Activated CD8-positive, alpha-beta T cell treated with anti-CD3 and anti-CD28 coated beads, Interleukin-2, amount 10 ng/mL, durations not matched to agents 7 days and 5 days (primary cell): ENCODE data around the gene EDNRA. TPM values are rescaled to one million over a fixed set of nuclear protein-coding genes. Genes with fewer than 3 reads are reported as not detected.

ENCODE experiments used
- ATAC-seq: fragments of 150-1000 bp; cut with Tn5 transposase; one replicate; pipeline ENCODE4 v1.10.0; 2021; ENCODE audit warnings: moderate library complexity
- CTCF ChIA-PET: fragments of 350-600 bp; sonication (Branson Sonifier 250); formaldehyde crosslinking; loops from one replicate; lab custom pipeline; 2021; ENCODE audit warnings: antibody characterized with exemption; lab: Charles Lee
- POLR2A ChIA-PET: fragments of 350-600 bp; sonication (Branson Sonifier 250); formaldehyde crosslinking; loops from one replicate; lab custom pipeline; 2021; ENCODE audit warnings: antibody characterized with exemption; lab: Charles Lee
- DNase-seq: peaks from one replicate; pipeline ENCODE4 v3.0.0-alpha.2; 2020
- H3K27ac Mint-ChIP-seq: one replicate; pipeline ENCODE4 v1.8.0; 2021; ENCODE audit warnings: mild to moderate bottlenecking, mixed read lengths
- H3K27me3 Mint-ChIP-seq: one replicate; pipeline ENCODE4 v1.8.0; 2021; ENCODE audit warnings: low read depth, mixed read lengths
- H3K36me3 Mint-ChIP-seq: one replicate; pipeline ENCODE4 v1.8.0; 2021; ENCODE audit warnings: low read depth, mixed read lengths
- H3K4me1 Mint-ChIP-seq: one replicate; pipeline ENCODE4 v1.8.0; 2021; ENCODE audit warnings: low read depth, mixed read lengths
- H3K4me3 Mint-ChIP-seq: one replicate; pipeline ENCODE4 v1.8.0; 2021; ENCODE audit warnings: mild to moderate bottlenecking, mixed read lengths
- H3K9me3 Mint-ChIP-seq: one replicate; pipeline ENCODE4 v1.8.0; 2022; ENCODE audit warnings: mixed read lengths; ENCODE audit not compliant: insufficient read depth
- total RNA-seq, 2 experiments: library from RNA; stranded (reverse); gene quantifications; one replicate each; pipeline ENCODE4 v1.2.3, GENCODE V29; 2021

EDNRA gene
- total RNA-seq, 2 experiments from 2014 or later: not detected

DNA sequence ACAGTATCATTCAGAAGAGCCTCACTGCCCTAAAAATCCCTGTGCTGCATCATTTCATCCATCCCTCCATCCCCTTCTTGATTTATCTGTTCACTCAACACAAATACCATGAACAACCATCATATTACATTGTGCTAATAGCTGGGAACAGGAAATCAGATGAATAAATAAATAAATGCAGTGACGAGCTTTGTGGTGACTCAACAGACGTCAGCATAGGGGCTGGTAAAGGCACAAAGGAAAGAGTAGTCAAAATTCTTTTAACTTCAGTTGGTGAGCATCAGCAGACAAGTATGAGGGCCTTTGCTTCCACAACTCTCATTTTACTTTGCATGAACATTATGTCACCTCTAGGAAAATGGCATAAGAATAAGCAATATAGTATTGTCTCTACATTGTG lies 65.5 kb downstream of the EDNRA start:
- ATAC-seq: no peak
- DNase-seq: no peak
- POLR2A ChIA-PET: no interaction called here
- Mint-ChIP-seq H3K27me3 (no peaks in the 10 kb centered on the region), H3K27ac (no peak overlapping the region), H3K4me1 (peaks cover 2% of the 10 kb centered on the region), H3K4me3 (no peak overlapping the region), H3K36me3 (no peaks in the 10 kb centered on the region), H3K9me3 (no peaks in the 10 kb centered on the region)
- CTCF ChIA-PET: interaction anchor here (1.8 kb wide), 1 partner anchor 321 kb away, joined by 5 read pairs; no protein-coding TSS in a partner anchor

DNA sequence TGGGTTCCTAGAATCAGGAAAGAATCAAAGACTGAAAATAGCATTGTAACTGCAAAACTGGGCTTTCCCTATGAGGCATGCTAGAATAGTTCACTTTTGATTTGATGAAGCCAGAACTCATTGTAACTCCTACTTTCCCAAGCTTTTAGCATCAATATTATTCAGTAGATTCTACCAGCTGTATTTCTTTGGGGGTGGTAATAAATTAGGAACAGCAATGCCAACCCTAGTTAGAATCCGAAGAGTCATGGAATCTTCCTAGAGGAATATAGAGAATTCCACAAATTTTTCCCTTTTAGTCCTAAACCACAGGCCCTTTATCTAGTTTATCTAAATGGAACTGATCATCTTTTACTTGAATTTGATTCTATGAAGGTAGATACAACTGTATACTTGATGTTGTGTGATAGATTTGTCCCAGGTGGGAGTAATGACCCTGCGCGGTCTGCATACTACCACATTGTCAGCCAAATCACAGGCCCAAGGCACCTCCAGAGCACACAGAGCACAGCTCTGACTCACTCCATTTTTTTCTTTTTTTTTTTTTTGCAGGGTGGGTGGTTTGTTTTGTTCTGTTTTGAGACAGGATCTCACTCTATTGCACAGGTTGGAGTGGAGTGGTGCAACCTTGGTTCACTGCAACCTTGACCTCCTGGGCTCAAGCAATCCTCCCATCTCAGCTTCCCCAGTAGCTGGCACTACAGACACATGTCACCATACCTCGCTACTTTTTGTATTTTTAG lies 66.6 kb downstream of the EDNRA start:
- peaks cover 4% of the 10 kb centered on the region for H3K27me3 Mint-ChIP-seq
- CTCF ChIA-PET: interaction anchor here (1.0 to 1.8 kb wide), 2 partner anchors 29 to 320 kb away, joined by 3 to 5 read pairs; no protein-coding TSS in a partner anchor
- no peaks in the 10 kb centered on the region for H3K9me3 Mint-ChIP-seq
- DNase-seq (no peak), ATAC-seq (no peak)
- peaks cover 2% of the 10 kb centered on the region for H3K4me1 Mint-ChIP-seq
- no peaks in the 10 kb centered on the region for H3K36me3 Mint-ChIP-seq
- no peak overlapping the region for H3K27ac Mint-ChIP-seq
- POLR2A ChIA-PET: no interaction called here
- H3K4me3 Mint-ChIP-seq: no peak overlapping the region

DNA sequence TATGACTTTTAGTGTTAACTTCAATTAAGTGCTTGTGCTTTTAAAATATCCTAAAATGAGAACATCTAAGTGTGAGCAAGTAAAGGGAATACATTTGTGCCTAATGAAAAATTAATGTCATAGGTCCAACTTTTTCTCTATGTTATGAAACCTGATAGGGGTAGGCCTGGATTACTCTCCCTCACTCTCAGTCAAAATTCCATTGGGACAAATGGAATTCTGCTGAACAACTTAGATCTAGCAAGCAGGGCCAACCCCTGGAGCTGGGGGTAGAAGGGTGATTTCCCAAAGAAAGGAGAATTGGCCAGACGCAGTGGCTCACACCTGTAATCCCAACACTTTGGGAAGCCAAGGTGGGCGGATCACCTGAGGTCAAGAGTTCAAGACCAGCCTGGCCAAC lies 67.4 kb downstream of the EDNRA start:
- ChIA-PET CTCF (interaction anchor here (1.0 to 1.8 kb wide), 2 partner anchors 29 to 319 kb away, joined by 3 to 5 read pairs; no protein-coding TSS in a partner anchor), POLR2A (no interaction called here)
- Mint-ChIP-seq H3K4me3 (no peak overlapping the region), H3K27ac (no peak overlapping the region), H3K9me3 (no peaks in the 10 kb centered on the region), H3K27me3 (peaks cover 4% of the 10 kb centered on the region), H3K4me1 (peaks cover 2% of the 10 kb centered on the region), H3K36me3 (no peaks in the 10 kb centered on the region)
- ATAC-seq (no peak), DNase-seq (no peak)

DNA sequence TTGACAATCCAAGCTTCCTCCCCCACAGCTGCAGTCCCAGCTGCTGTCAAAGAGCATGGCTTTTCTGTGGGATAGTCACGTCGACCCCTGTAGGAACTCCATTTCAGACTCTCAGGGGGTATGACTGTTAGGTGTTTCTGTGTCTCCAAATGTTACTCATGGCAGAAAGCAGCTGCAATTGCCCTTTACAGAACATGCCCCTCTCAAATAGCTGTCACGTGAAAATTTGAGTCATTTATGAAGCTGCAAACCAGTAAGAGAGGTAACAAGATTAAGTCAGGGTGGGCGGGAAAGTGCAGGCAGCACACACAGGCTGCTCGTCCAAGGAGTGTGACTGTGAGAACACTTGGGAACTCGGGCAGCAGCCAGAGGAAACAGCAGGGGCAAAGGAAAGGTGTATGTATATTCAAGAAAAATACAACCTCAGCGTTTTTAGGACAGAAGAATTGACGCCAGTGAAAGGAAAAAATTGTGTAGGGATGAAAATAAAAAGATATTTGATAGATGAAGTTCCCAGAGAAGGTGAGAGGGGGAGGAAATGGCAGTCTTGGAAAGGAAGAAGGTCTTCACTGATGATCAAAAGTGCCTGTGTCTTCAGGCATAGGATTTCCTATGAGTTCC lies 69.8 kb downstream of the EDNRA start:
- peaks cover 2% of the 10 kb centered on the region for H3K4me1 Mint-ChIP-seq
- no peak for ATAC-seq
- ChIA-PET POLR2A (no interaction called here), CTCF (interaction anchor here (1.0 kb wide), 1 partner anchor 983 kb away, joined by 3 read pairs; no protein-coding TSS in a partner anchor)
- H3K27me3 Mint-ChIP-seq: peaks cover 4% of the 10 kb centered on the region
- DNase-seq: no peak
- no peak overlapping the region for H3K4me3 Mint-ChIP-seq
- H3K9me3 Mint-ChIP-seq: no peaks in the 10 kb centered on the region
- no peaks in the 10 kb centered on the region for H3K36me3 Mint-ChIP-seq
- H3K27ac Mint-ChIP-seq: no peak overlapping the region

DNA sequence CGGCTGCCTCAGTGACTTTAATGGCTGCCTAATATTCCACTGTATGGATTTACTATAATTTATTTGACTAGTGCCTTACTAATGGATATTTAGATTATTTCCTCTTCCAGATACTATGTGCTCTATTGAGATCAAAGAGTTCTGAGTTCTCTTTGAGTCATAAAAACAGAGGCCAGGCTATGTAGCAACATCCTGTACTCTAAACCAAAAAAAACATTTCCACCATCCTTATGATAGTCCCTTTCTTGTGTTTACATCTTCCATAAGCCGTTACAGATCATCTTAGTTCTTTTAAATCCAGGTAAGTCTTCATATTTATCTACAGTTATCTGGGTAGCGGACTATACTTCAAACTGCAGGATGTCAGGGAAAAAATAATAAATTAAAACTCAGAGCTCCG lies 79.7 kb downstream of the EDNRA start:
- H3K4me1 Mint-ChIP-seq: no peaks in the 10 kb centered on the region

DNA sequence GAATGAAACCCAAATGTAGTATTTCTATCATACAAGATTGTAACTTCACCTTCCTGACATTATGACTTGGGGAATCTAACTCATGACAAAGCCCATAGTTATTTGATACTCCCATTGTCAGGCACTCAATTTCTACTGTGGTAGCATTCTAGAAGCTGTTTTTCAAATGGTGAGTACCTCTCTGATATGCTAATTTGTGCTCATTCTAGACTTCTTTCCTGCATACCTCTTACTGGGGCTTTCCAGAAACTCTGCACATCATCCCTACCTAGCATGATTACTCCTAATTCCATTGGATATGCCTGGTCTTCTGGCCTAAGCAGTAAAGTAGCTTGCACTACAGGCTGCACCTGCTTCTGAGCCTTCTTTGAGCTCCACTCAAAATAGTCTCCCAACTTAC lies 85.9 kb downstream of the EDNRA start:
- ChIA-PET POLR2A (no interaction called here), CTCF (no interaction called here)
- ATAC-seq (no peak), DNase-seq (no peak)
- no peak overlapping the region for H3K27ac Mint-ChIP-seq
- H3K27me3 Mint-ChIP-seq: peaks cover 15% of the 10 kb centered on the region
- no peaks in the 10 kb centered on the region for H3K9me3 Mint-ChIP-seq
- H3K4me1 Mint-ChIP-seq: no peaks in the 10 kb centered on the region
- H3K36me3 Mint-ChIP-seq: no peaks in the 10 kb centered on the region
- H3K4me3 Mint-ChIP-seq: no peak overlapping the region

More for the DNA sequence above, 79.7 kb downstream of the EDNRA start:
- no peak overlapping the region for H3K27ac Mint-ChIP-seq
- ATAC-seq (no peak), DNase-seq (no peak)
- POLR2A ChIA-PET: no interaction called here
- no peak overlapping the region for H3K4me3 Mint-ChIP-seq
- no peaks in the 10 kb centered on the region for H3K27me3 Mint-ChIP-seq
- no peaks in the 10 kb centered on the region for H3K9me3 Mint-ChIP-seq
- no peaks in the 10 kb centered on the region for H3K36me3 Mint-ChIP-seq
- CTCF ChIA-PET: no interaction called here

DNA sequence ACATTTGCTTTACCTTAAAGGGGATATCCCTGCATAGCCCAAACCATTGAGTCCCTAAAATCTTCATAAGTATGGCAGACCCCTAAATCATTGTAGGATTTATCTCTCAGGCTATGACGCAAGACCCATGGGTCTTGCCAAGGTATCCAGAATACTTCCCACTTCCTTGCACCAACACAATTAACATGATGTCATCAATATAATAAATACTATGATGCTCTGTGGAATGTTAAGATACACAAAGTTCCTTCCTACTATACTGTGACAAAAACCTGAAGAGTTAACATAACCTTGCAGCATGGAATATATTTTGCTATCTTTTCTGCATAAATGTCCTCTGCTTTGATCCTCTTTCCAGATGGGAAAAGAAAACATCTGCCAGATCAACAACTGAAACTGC lies 86.4 kb downstream of the EDNRA start:
- Mint-ChIP-seq H3K4me3 (no peak overlapping the region), H3K27me3 (peaks cover 15% of the 10 kb centered on the region), H3K36me3 (no peaks in the 10 kb centered on the region), H3K4me1 (no peaks in the 10 kb centered on the region), H3K27ac (no peak overlapping the region), H3K9me3 (no peaks in the 10 kb centered on the region)
- ChIA-PET CTCF (no interaction called here), POLR2A (no interaction called here)
- ATAC-seq (no peak), DNase-seq (no peak)

DNA sequence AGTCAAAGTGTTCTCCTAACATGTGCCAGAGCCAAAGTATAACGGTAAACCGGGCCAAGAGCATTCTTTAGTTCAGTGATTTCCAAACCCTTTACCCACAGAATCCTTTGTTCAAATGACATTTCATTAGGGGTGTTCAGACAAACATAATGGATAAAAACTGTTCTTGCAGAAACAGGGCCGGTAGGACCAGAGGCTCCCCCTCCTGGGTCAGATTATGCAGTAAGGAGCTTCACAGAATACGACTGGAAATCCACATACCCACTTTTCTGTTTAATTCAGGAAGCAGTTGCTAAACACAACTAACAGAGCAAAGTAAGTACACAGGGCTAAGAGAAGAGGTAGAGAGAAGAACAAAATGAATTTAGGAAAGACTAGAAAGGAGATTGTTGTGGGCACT lies 89.7 kb downstream of the EDNRA start:
- peaks cover 15% of the 10 kb centered on the region for H3K27me3 Mint-ChIP-seq
- no peaks in the 10 kb centered on the region for H3K9me3 Mint-ChIP-seq
- ChIA-PET CTCF (no interaction called here), POLR2A (no interaction called here)
- no peak overlapping the region for H3K27ac Mint-ChIP-seq
- no peak for DNase-seq
- H3K4me3 Mint-ChIP-seq: no peak overlapping the region
- ATAC-seq: no peak
- H3K36me3 Mint-ChIP-seq: no peaks in the 10 kb centered on the region
- peaks cover under 1% of the 10 kb centered on the region for H3K4me1 Mint-ChIP-seq

DNA sequence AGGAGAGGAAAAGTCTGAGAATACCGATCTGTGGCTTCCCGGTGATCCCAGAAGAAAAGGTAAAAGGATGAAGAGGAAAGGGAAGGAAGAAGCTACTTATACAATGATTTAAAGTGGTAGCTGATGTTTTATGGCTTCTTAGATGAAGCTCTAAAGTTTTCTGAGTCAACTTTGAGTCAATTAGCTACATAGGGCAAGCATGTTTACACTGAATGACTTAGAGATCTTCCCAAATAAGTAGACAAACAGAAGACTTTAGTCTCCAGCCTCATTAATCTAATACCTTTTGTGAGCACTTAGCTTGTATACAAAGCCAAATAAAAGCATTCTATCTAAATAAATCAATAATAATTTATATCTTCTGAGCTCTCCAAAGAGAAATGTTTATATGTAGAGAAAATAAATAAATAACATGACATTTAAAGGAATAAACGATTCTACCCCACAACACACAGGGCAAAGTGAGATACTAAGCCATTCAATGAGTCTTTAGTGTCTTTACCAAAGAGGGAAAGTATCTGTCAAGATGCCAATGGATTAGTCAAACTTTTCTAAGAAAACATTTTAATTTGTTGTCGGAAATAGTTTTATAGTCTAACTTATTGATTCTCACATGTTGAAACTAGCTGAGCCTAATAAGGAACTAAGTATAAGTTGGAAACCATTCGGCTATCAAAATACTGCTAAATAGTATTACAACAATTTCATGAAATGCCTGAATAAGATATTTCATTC lies 90.3 kb downstream of the EDNRA start:
- ChIA-PET POLR2A (no interaction called here), CTCF (no interaction called here)
- no peak overlapping the region for H3K4me3 Mint-ChIP-seq
- H3K36me3 Mint-ChIP-seq: no peaks in the 10 kb centered on the region
- DNase-seq (no peak), ATAC-seq (no peak)
- peaks cover 6% of the 10 kb centered on the region for H3K4me1 Mint-ChIP-seq
- H3K27ac Mint-ChIP-seq: no peak overlapping the region
- peaks cover 15% of the 10 kb centered on the region for H3K27me3 Mint-ChIP-seq
- no peaks in the 10 kb centered on the region for H3K9me3 Mint-ChIP-seq

DNA sequence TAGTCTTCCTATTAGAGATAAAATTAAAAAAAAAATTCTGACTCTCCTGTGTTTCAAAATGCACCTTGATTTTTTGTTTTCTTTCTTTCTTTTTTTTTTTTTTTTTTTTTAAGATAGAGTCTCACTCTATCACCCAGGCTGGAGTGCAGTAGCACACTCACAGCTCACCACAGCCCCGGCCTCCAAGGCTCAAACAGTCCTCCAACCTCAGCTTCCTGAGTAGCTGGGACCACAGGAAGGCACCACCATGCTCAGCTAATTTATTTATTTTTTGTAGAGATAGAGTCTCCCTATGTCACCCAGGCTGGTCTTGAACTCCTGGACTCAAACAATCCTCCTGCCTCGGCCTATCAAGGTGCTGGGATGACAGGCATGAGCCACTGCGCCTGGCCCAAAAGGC lies 95.2 kb downstream of the EDNRA start:
- ATAC-seq (peak; percentile 79), DNase-seq (peak; percentile 49)
- Mint-ChIP-seq H3K4me1 (peaks cover 10% of the 10 kb centered on the region), H3K36me3 (no peaks in the 10 kb centered on the region), H3K27ac (no peak overlapping the region), H3K27me3 (no peaks in the 10 kb centered on the region), H3K9me3 (no peaks in the 10 kb centered on the region), H3K4me3 (no peak overlapping the region)
- POLR2A ChIA-PET: no interaction called here
- CTCF ChIA-PET: no interaction called here

DNA sequence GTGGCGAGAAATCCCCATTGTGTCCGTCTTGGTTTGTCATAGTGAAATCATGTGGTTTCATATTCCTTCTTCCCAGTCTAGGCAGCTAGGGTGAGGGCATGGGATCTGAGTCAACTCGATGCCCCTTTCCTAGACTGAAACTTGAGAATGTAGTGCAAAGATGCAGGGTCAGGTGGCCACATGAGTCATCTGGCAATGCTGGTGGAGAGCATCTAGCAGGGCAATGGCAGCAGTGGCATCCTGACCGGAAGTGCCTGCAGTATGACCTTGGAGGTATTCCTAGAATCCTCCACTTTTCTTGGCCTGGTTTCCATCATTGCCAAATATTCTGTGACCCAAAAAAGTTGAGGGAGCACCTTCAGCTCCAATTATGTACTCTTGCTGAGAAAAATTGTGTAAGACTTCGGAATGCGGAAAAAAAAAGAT lies 97.2 kb downstream of the EDNRA start:
- peaks cover 10% of the 10 kb centered on the region for H3K4me1 Mint-ChIP-seq
- H3K27me3 Mint-ChIP-seq: no peaks in the 10 kb centered on the region
- no peaks in the 10 kb centered on the region for H3K9me3 Mint-ChIP-seq
- DNase-seq (no peak), ATAC-seq (no peak)
- CTCF ChIA-PET: no interaction called here
- H3K4me3 Mint-ChIP-seq: no peak overlapping the region
- POLR2A ChIA-PET: no interaction called here
- H3K27ac Mint-ChIP-seq: no peak overlapping the region
- no peaks in the 10 kb centered on the region for H3K36me3 Mint-ChIP-seq

DNA sequence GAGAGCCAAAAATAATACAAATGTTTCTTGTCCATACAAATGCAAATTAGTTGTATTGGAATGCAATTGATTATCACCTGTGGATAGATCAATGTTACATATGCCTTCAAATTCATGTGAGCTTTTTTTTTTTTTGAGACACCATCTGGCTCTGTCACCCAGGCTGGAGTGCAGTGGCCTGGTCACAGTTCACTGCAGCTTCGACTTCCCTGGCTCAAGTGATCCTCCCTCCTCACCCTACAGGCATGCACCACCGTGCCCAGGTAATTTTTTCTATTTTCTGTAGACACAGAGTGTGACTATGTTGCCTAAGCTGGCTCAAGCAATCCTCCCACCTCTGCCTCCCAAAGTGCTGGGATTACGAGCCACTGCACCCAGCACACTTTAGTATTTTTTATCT lies 97.7 kb downstream of the EDNRA start:
- DNase-seq (no peak), ATAC-seq (no peak)
- ChIA-PET CTCF (no interaction called here), POLR2A (no interaction called here)
- no peak overlapping the region for H3K27ac Mint-ChIP-seq
- H3K9me3 Mint-ChIP-seq: no peaks in the 10 kb centered on the region
- no peaks in the 10 kb centered on the region for H3K36me3 Mint-ChIP-seq
- H3K27me3 Mint-ChIP-seq: no peaks in the 10 kb centered on the region
- H3K4me3 Mint-ChIP-seq: no peak overlapping the region
- H3K4me1 Mint-ChIP-seq: peaks cover 10% of the 10 kb centered on the region
